Endometrium (tissue), 2 donors: ENCODE data around the gene CENPF.
A peak's percentile ranks its signal among the peaks of the same experiment; 100 is the strongest.

ENCODE experiments used
- FAIRE-seq: peaks from 2 replicates; lab custom pipeline; 2012; peaks lifted over from hg19 to GRCh38; lab: Jason Lieb, UNC
- donor health status: control.
- donor health status: control.

The CENPF gene

DNA sequence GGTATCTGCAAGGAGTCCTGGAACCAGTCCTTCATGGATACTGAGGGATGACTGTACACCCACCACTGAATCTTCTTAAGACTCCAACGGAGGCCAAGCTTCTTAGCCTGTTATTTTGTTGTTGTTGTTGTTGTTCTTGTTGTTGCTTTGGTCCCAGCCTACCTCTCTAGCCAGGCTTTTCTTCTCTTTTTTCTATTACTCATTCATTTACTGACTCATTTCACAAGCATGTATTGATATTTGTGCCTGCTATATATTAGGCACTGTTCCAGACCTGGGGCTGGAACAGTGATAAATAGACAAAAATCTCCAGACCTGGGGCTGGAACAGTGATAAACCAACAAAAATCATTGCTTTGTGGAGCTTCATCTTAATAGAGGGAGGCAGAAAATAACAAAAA lies 20.4 kb downstream of the CENPF start:
- no peak for FAIRE-seq

DNA sequence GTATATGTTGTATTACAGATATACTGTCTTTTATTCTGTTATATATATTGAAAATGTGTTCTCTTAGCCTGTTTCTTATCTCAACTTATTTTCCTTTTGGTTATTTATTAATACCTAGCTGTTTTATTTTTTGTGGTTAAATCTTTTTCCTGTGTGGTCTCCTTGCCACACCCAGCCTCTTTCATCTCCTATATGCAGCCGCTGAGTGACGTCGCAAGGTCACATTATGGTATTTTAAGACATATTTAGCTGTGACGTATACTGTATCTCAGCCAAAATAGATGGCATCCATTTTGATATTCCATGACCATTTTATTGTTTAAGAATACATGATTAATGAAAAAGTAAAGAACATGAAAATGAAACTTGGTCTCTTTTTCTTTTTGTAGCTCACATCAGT lies 29.1 kb downstream of the CENPF start:
- FAIRE-seq, result no peak

DNA sequence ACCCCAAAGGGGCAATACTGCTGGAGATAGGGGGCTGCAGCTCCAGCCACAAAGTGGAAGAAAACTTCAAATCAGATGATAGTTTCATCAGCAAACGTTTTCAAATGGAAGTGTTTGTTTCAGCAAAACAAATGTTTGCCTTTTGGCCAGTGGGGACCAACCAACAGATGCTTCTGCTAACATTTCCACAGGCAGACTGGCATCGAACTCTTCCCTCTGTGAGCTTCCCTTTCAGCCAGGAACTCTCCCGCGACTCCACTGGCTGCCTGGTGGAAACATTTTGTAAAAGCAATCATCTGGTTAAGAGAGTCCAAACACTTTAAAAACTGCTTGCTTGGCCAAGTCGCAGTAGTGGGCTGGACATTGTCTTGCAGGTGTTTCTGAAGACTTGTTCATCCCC lies 30.7 kb downstream of the CENPF start:
- FAIRE-seq, result no peak

DNA sequence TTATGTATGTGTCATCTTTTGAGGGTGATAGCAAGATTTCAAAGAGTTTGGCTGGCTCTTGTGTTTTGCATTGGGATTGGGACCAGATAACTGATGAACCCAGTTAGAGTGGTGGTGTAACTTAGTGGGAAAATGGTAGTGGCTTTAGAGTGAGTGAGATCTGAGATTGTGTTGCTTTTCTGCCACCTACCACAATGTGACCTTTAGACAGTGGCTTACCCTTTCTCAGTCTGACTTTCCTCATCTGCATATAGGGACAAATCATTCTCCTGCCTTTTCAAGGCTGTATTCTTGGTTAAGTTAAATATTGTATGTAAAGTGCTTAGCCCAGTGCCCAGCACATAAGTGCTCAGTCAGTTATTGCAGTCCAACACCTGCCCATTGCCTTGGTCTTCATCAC lies 31.3 kb downstream of the CENPF start:
- FAIRE-seq, result no peak

DNA sequence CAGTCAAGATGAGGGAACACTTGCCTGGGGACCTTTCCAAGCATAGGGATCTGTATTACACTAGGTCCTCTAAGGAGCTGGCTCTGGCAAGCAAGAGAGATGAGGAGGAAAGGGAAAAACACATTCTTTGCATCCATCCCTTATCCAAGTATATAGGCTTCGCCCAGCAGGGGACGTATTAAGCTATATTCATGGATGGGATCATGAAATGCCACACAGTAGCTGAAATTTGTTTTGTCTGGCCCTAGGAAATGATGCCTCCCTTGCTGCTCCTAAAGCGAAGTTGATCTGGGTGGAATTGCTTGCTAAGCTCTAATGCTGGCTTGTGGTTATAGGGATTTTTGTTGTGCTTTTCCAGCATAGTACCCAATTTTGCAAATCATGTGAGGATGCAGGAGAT lies 32.1 kb downstream of the CENPF start:
- no peak for FAIRE-seq

DNA sequence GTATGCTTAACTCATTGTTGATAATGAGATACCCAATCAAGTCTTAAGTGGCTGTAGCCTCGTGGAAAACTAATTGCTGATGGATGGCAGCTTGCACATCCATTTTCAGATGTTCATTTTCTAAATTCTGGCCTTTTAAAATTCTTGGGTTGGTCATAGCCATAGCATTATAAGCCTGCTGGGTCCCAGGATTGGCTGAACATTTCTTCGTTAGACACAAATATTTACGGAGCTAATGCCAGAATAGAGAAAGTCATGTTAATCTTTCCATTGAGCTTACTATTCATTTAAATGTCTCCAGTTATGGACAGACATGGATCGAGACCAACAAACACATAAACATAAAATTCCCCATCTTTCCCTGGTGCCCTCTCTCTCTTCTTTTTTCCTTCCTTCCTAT lies 32.5 kb downstream of the CENPF start:
- FAIRE-seq, result no peak

DNA sequence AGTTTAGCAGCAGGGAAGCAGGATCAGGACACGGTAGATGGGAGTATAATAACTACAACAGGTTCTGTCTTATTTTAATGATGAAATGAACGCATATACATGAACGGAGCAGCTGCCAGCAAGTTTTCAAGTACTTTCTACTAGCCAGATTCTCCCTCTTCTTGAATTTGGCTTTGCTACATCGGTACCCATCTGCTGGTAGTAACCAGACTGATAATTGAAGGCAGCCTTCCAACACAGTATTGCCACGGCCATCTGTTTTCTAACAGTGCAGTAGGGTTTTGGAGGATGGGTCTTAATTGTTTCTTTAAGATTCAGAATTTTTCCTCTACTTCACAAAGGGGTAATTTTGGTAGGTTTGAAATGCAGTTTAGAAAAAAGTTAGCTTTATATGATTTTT lies 33.4 kb downstream of the CENPF start:
- FAIRE-seq, result no peak

DNA sequence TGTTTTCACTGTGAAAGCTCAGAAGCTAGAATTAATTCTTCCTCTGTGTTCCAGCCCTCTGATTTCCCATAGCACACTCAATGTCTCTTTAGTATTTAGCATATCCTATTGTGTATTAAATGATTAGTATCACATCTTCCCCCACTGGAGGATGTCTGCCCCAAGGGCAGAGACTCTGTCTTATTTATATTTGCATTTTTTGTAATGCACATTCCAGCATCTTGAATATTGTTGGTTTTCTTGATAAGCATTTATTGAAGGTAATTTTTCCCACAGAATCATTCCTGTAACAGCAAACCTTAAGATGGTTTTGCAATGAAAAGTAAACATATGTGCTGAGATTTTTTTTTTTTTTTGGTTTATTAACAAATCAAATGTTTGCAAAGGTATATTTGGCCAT lies 34.1 kb downstream of the CENPF start:
- FAIRE-seq, result no peak

DNA sequence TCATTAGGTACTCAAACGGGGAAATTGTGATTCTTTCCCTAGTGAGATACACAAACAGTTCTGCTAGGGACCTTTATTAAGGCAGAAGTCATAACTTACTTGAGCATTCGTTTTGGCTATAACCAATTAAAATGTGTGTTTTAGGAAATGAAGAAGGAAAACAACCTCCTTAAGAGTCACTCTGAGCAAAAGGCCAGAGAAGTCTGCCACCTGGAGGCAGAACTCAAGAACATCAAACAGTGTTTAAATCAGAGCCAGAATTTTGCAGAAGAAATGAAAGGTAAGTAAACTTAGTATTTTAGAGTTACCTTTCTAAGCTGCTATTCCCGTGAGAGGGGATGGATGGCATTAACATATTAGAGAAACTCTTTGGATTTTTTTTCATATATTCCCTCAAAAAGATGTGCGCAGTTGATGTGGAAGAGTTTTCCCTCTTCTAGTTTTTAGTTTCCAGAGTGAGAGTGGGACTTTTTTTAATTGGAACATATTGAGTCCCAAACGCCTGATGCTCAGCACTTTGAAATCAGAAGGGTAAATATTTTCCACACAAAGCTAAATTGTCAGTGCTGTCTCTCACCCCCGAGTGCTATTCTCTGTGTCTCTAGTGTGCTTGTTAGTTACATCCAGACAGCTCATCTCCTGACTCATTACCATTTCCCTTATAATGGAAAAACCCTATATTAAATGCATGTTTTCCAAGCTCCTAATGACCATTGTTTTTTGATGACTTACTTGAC lies 34.9 kb downstream of the CENPF start:
- FAIRE-seq, result peak; percentile 45

DNA sequence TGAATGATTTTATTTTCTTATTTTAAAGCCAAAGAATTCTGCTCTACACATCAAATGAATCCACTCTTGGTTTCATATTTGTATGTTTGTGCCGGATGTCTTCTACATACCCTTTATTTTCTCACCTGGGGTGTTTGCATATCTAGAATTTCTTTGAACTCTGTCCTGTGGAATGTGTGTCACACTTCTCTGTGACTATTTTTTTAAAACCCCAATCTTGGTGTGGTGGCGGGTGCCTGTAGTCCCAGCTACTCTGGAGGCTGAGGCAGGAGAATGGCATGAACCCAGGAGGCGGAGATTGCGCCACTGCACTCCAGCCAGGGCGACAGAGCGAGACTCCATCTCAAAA lies 35.4 kb downstream of the CENPF start:
- no peak for FAIRE-seq

DNA sequence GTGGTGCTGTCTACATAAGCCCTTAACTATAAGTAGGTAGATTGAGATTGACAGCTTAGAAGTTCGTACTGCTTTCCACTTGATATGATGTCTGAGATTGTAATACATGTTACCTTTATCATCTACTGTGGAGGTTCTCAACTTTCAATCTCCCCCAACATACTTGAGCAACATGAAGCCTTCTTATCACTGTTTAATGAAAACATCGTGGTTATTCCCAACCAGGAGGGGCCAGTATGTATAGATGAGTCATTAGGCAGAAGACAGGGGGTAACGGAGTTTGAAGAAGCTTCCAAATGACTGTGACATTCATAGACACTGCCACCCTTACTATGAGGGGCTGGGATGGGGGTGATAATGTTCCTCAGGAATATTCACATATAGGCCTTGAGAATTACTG lies 36.0 kb downstream of the CENPF start:
- FAIRE-seq, result no peak

DNA sequence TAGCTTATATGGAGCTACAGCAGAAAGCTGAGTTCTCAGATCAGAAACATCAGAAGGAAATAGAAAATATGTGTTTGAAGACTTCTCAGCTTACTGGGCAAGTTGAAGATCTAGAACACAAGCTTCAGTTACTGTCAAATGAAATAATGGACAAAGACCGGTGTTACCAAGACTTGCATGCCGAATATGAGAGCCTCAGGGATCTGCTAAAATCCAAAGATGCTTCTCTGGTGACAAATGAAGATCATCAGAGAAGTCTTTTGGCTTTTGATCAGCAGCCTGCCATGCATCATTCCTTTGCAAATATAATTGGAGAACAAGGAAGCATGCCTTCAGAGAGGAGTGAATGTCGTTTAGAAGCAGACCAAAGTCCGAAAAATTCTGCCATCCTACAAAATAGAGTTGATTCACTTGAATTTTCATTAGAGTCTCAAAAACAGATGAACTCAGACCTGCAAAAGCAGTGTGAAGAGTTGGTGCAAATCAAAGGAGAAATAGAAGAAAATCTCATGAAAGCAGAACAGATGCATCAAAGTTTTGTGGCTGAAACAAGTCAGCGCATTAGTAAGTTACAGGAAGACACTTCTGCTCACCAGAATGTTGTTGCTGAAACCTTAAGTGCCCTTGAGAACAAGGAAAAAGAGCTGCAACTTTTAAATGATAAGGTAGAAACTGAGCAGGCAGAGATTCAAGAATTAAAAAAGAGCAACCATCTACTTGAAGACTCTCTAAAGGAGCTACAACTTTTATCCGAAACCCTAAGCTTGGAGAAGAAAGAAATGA lies 37.6 kb downstream of the CENPF start:
- FAIRE-seq, result no peak

DNA sequence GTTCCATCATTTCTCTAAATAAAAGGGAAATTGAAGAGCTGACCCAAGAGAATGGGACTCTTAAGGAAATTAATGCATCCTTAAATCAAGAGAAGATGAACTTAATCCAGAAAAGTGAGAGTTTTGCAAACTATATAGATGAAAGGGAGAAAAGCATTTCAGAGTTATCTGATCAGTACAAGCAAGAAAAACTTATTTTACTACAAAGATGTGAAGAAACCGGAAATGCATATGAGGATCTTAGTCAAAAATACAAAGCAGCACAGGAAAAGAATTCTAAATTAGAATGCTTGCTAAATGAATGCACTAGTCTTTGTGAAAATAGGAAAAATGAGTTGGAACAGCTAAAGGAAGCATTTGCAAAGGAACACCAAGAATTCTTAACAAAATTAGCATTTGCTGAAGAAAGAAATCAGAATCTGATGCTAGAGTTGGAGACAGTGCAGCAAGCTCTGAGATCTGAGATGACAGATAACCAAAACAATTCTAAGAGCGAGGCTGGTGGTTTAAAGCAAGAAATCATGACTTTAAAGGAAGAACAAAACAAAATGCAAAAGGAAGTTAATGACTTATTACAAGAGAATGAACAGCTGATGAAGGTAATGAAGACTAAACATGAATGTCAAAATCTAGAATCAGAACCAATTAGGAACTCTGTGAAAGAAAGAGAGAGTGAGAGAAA lies 38.4 kb downstream of the CENPF start:
- FAIRE-seq, result no peak

DNA sequence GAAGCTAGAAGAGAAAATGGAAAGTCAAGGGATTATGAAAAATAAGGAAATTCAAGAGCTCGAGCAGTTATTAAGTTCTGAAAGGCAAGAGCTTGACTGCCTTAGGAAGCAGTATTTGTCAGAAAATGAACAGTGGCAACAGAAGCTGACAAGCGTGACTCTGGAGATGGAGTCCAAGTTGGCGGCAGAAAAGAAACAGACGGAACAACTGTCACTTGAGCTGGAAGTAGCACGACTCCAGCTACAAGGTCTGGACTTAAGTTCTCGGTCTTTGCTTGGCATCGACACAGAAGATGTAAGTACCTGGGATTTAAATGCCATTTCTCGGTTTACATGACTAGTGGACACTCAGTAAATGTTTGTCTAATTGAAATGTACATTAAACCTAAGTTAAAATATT lies 40.0 kb downstream of the CENPF start:
- no peak for FAIRE-seq

DNA sequence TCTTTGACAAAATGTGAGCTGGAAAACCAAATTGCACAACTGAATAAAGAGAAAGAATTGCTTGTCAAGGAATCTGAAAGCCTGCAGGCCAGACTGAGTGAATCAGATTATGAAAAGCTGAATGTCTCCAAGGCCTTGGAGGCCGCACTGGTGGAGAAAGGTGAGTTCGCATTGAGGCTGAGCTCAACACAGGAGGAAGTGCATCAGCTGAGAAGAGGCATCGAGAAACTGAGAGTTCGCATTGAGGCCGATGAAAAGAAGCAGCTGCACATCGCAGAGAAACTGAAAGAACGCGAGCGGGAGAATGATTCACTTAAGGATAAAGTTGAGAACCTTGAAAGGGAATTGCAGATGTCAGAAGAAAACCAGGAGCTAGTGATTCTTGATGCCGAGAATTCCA lies 42.7 kb downstream of the CENPF start:
- no peak for FAIRE-seq

DNA sequence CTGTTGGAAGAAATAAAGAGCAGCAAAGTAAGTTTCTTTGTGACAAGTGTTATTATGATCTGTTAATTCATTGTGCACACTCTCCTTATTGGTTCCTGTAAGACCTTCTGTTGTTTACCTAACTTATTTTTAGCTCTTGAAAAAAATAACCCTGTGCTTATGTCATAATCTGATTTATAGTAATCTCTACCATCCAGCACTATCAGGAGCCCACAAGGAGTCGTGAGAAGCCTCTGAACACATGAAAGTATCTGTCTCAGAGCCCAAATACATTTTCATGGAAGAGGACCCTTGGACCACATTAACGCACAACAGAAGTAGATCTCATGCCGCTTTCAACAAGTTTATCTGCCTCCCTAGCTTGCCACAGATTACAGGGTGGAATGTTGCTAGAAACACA lies 45.8 kb downstream of the CENPF start:
- no peak for FAIRE-seq

DNA sequence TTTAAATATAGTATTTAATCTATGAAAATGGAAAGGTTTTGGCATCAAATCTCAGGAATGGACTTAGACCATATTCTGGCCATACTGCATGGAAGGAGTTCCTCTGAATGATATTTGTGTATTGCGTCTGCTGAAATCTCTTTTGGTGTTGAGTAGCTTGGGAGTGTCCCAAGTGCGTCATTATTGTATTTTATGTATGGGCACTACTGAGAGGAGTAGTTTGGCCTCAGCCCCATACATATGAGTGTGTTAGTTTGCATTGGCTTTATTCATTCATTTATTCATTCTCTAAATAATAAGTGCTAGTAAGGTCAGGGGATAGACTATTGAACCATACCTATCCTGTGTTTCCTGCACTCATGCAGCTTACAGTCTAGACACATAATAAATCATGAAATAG lies 46.6 kb downstream of the CENPF start:
- FAIRE-seq, result no peak

DNA sequence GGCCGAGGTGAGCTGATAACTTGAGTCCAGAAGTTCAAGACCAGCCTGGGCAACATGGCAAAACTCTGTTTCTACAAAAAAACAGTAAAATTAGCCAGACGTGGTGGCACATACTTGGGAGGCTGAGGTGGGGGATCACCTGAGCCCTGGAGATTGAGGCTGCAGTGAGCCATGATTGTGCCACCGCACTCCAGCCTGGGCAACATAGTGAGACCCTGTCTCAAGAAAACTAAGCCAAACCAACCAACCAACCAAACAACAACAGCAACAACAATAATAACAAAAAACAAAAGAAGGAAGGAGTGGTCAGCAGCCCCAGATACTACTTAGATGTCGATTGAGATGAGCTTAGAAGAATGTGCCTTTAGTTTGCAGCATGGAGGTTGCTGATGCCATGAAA lies 47.7 kb downstream of the CENPF start:
- no peak for FAIRE-seq

DNA sequence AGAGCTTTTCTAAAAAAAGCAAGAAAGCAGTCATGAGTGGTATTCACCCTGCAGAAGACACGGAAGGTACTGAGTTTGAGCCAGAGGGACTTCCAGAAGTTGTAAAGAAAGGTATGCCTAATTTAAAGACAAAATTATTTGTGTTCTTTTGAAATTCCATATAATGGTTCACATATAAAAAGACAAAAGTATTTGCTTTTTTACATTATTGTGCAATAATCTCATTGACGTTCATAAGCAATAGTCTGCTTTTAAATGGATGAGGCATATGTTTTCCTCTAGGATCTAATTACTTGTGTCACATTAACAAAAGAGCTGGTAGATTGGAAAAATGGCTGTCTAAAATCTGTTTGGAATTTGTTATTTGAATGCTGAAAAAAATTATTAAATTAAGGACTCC lies 54.3 kb downstream of the CENPF start:
- FAIRE-seq, result no peak

DNA sequence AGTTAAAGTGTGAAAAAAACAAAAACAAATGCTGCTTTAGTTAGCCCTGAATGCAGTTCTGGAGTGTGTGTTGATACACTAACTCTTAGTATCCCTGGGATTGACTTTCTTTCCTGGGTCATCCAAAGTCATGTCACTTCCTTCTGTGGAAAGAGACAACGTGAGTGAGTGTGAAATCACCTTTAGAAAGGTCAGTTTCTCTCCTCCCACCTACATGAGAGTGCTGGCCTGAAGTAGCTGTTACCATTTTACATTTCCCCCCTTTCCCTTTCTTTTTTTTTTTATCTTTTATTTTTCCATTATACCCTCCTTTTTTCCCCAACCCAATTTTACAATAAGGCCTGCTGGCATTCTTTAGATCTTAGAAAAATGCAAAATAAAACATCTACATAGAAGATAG lies 55.2 kb downstream of the CENPF start:
- no peak for FAIRE-seq

DNA sequence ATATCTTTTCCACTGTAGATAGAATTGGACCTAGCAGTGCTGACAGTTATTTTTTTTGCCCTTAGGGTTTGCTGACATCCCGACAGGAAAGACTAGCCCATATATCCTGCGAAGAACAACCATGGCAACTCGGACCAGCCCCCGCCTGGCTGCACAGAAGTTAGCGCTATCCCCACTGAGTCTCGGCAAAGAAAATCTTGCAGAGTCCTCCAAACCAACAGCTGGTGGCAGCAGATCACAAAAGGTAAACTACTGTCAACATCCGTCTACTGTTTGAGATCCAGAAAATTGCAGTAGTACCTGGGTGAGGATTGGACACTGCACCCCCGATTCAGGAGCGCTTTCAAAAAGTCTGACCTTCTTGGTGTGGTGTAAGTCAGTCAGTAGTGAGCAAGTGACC lies 55.8 kb downstream of the CENPF start:
- FAIRE-seq, result no peak

DNA sequence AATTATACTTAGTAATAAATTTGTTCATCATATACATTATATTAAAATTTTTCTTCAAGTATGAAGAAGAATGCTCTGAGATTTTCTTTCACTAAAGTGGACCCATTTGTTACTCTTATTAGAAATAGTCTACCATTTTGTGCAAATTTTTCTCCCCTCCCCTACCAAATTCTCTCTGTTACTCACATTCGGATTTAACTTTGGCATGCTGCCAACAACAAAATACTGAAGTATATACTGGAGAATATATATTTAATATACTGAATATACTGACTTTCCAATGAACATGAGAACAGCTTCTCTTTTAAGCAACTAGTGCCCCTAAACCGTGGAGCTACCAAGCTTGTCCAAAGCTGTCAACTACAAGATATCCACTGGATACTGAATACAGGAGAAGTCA lies 57.2 kb downstream of the CENPF start:
- FAIRE-seq, result no peak

DNA sequence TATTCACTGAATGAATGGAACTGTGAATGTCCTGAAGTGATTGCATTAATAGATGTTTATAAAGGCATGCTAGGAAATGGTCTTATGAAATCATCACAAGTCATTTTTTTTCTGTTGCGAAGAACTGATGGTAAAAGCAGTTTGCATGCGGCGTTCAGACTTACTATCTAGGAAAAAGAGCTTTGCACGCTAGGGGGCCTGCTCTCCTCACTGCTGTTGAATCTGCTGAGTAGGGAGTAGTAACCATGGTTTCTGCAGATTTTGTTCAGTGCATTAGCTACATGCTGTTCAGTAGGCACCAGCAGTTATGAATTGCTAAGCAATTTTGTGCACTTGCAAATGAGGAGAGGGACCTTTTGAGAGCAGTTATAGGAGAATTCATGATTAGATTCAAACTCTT lies 57.9 kb downstream of the CENPF start:
- no peak for FAIRE-seq
